CD14-positive monocyte (primary cell): Measurements from ENCODE around the gene MYBPHL. TPM values are rescaled to one million over a fixed set of nuclear protein-coding genes. Genes with fewer than 3 reads are reported as not detected.
A peak's percentile ranks its signal among the peaks of the same experiment; 100 is the strongest.

Experiments
- DNase-seq, 3 donors: peaks; one replicate each; pipeline ENCODE4 v3.0.0-alpha.2; 2011 to 2022
- H2AFZ ChIP-seq: 2 replicates; pipeline ENCODE4 v1.6.0; 2012; ENCODE audit warnings: mild to moderate bottlenecking, low read depth, low read length, inconsistent platforms; ENCODE audit not compliant: insufficient read depth, poor library complexity, severe bottlenecking
- H3K27ac ChIP-seq, 2 donors: 1 replicate in 1 of 2; 2 replicates in 1 of 2; pipeline ENCODE4 v1.5.1; 2012 to 2013; ENCODE audit warnings: low read length in 2 of 2, control low read depth in 1 of 2, inconsistent platforms in 1 of 2, low read depth in 1 of 2, mild to moderate bottlenecking in 1 of 2
- H3K27me3 ChIP-seq, 2 donors: one replicate each; pipeline versions ENCODE4 v1.6.0 to v1.6.1; 2011 to 2013; ENCODE audit warnings: low read length in 2 of 2; ENCODE audit not compliant: control insufficient read depth in 2 of 2, insufficient read depth in 2 of 2
- H3K36me3 ChIP-seq, 2 donors: replicated peaks in 1 of 2; 1 replicate in 1 of 2; 2 replicates in 1 of 2; pipeline versions ENCODE4 v1.5.1 to v1.6.1; 2012 to 2013; ENCODE audit warnings: low read length in 2 of 2, control low read depth in 1 of 2, inconsistent platforms in 1 of 2, mild to moderate bottlenecking in 1 of 2; ENCODE audit not compliant: insufficient read depth in 2 of 2, control insufficient read depth in 1 of 2
- H3K4me1 ChIP-seq, 2 donors: 1 replicate in 1 of 2; 2 replicates in 1 of 2; pipeline versions ENCODE4 v1.5.1 to v1.6.1; 2012 to 2013; ENCODE audit warnings: low read length in 2 of 2, control low read depth in 1 of 2, inconsistent platforms in 1 of 2, mild to moderate bottlenecking in 1 of 2, moderate library complexity in 1 of 2; ENCODE audit not compliant: insufficient read depth in 2 of 2, control insufficient read depth in 1 of 2
- H3K4me2 ChIP-seq: replicated peaks from 2 replicates; pipeline ENCODE3; 2012; ENCODE audit warnings: low read length, moderate library complexity, mild to moderate bottlenecking; ENCODE audit not compliant: poor library complexity, severe bottlenecking; ENCODE audit errors: extremely low read depth
- H3K4me3 ChIP-seq, 3 experiments: fragments of 200-600 bp in 1 of 3; sonication (generic) in 1 of 3; replicated peaks in 1 of 3; 1 replicate in 2 of 3; 2 replicates in 1 of 3; pipeline ENCODE4 v1.5.1; 2011 to 2013; ENCODE audit warnings: low read length in 3 of 3, mild to moderate bottlenecking in 3 of 3, control low read depth in 2 of 3, low read depth in 2 of 3, inconsistent platforms in 1 of 3, moderate library complexity in 1 of 3
- H3K79me2 ChIP-seq: 2 replicates; pipeline ENCODE4 v1.6.0; 2012; ENCODE audit warnings: mild to moderate bottlenecking, control low read depth, inconsistent platforms, low read length, moderate library complexity; ENCODE audit not compliant: insufficient read depth
- H3K9ac ChIP-seq: 2 replicates; pipeline ENCODE4 v1.6.0; 2017; ENCODE audit warnings: low read length, mild to moderate bottlenecking; ENCODE audit not compliant: insufficient read depth, poor library complexity, severe bottlenecking
- H3K9me3 ChIP-seq, 2 donors: replicated peaks in 1 of 2; 1 replicate in 1 of 2; 2 replicates in 1 of 2; pipeline versions ENCODE4 v1.5.1 to v1.6.1; 2012 to 2013; ENCODE audit warnings: low read length in 2 of 2, control low read depth in 1 of 2; ENCODE audit not compliant: control insufficient read depth in 1 of 2, insufficient read depth in 1 of 2
- H4K20me1 ChIP-seq: 2 replicates; pipeline ENCODE4 v1.6.0; 2012; ENCODE audit warnings: mild to moderate bottlenecking, low read length, control low read depth, moderate library complexity; ENCODE audit not compliant: insufficient read depth
- H3K27ac Mint-ChIP-seq, 7 donors: one replicate each; pipeline ENCODE4 v1.8.0; 2020; ENCODE audit warnings: mild to moderate bottlenecking in 7 of 7, mixed read lengths in 7 of 7, moderate library complexity in 6 of 7, inconsistent platforms in 2 of 7
- H3K27me3 Mint-ChIP-seq, 3 donors: one replicate each; pipeline ENCODE4 v1.8.0; 2021 to 2022; ENCODE audit warnings: low read depth in 3 of 3, mild to moderate bottlenecking in 3 of 3, mixed read lengths in 3 of 3, moderate library complexity in 3 of 3, inconsistent platforms in 1 of 3
- H3K36me3 Mint-ChIP-seq, 2 donors: one replicate each; pipeline ENCODE4 v1.8.0; 2020; ENCODE audit warnings: mixed read lengths in 2 of 2, inconsistent platforms in 1 of 2, mild to moderate bottlenecking in 1 of 2
- H3K4me1 Mint-ChIP-seq: one replicate; pipeline ENCODE4 v1.8.0; 2020; ENCODE audit warnings: mild to moderate bottlenecking, mixed read lengths
- H3K4me3 Mint-ChIP-seq, 2 donors: one replicate each; pipeline ENCODE4 v1.8.0; 2020; ENCODE audit warnings: mild to moderate bottlenecking in 2 of 2, mixed read lengths in 2 of 2, moderate library complexity in 1 of 2
- H3K9me3 Mint-ChIP-seq, 7 donors: one replicate each; pipeline ENCODE4 v1.8.0; 2020 to 2022; ENCODE audit warnings: mixed read lengths in 7 of 7, mild to moderate bottlenecking in 6 of 7, moderate library complexity in 6 of 7, inconsistent platforms in 2 of 7
- CTCF ChIP-seq: fragments of 200-600 bp; IDR thresholded peaks from one replicate; pipeline ENCODE4 v1.8.0; 2022; ENCODE audit warnings: antibody characterized with exemption, mild to moderate bottlenecking
- WGBS: methylation state at CpG from one replicate; pipeline ENCODE4 v1.1.5; 2013; ENCODE audit warnings: missing lambda C conversion rate; ENCODE audit not compliant: insufficient coverage; 5-methylcytosine and 5-hydroxymethylcytosine counted together
- intact Hi-C, 2 donors: fragments of 100-400 bp; cut with micrococcal nuclease; formaldehyde crosslinking; loops; one replicate each; pipeline versions ENCODE4 v1.15.0 to v1.15.1; 2023
- polyA plus RNA-seq, 3 donors: library from polyadenylated mRNA; depleted of rRNA in 1 of 3; unstranded in 2 of 3; stranded (reverse) in 1 of 3; fragments of 300-500 nt in 2 of 3; fragments of >200 nt in 1 of 3; fragmentation: Illumina TruSeq in 2 of 3; gene quantifications; 1 replicate in 2 of 3; 2 replicates in 1 of 3; pipeline ENCODE4 v1.2.3, GENCODE V29; 2012 to 2021

The MYBPHL gene
- polyA plus RNA-seq, 3 donors = 0.13 TPM; not detected in 2

GRCh38 chr1:109243221-109243620, 63.6 kb downstream of the MYBPHL start:
- Histone ChIP-seq H3K4me3 (no peak overlapping the region), H3K79me2 (no peaks in the 10 kb centered on the region), H3K4me2 (no peak overlapping the region), H2AFZ (no peak overlapping the region), H3K4me1 (no peaks in the 10 kb centered on the region), H3K9me3 (no peaks in the 10 kb centered on the region), H3K9ac (no peak overlapping the region), H3K27me3 (peaks cover 7 to 24% of the 10 kb centered on the region in 2 donors), H3K36me3 (peaks cover 9 to 13% of the 10 kb centered on the region in 2 donors), H3K27ac (no peak overlapping the region), H4K20me1 (peaks cover 3% of the 10 kb centered on the region)
- no peak for TF ChIP-seq CTCF
- DNase-seq = no peak
- 76% methylated on average over 5 of the region's 5 CpGs for WGBS
- Mint-ChIP-seq H3K9me3 (peaks cover 0 to 4% (median 0%) of the 10 kb centered on the region in 7 donors), H3K27ac (no peak overlapping the region), H3K4me1 (peaks cover 10% of the 10 kb centered on the region), H3K4me3 (peak overlapping the region in 1 of 2 donors; percentile 29), H3K36me3 (peaks cover 7 to 11% of the 10 kb centered on the region in 2 donors), H3K27me3 (peaks cover 31 to 49% (median 48%) of the 10 kb centered on the region in 3 donors)
- intact Hi-C loops = no loop called here

- Histone ChIP-seq H3K9ac (no peak overlapping the region), H3K36me3 (peaks cover 16 to 22% of the 10 kb centered on the region in 2 donors), H3K79me2 (no peaks in the 10 kb centered on the region), H2AFZ (no peak overlapping the region), H3K9me3 (no peaks in the 10 kb centered on the region), H4K20me1 (peaks cover 3% of the 10 kb centered on the region), H3K27me3 (peaks cover 7 to 24% of the 10 kb centered on the region in 2 donors), H3K4me2 (no peak overlapping the region), H3K4me1 (no peaks in the 10 kb centered on the region), H3K27ac (no peak overlapping the region), H3K4me3 (no peak overlapping the region)
- Mint-ChIP-seq H3K36me3 (peaks cover 16 to 19% of the 10 kb centered on the region in 2 donors), H3K27me3 (peaks cover 31 to 46% (median 44%) of the 10 kb centered on the region in 3 donors), H3K9me3 (peaks cover 0 to 4% (median 0%) of the 10 kb centered on the region in 7 donors), H3K4me3 (peak overlapping the region in 1 of 2 donors; percentile 69), H3K27ac (no peak overlapping the region), H3K4me1 (peaks cover 10% of the 10 kb centered on the region)
- no peak for DNase-seq
- TF ChIP-seq CTCF = no peak
- WGBS = 70% methylated on average over 7 of the region's 7 CpGs
- intact Hi-C loops = no loop called here
These were observed 64.4 kb downstream of the MYBPHL start for GRCh38 chr1:109242387-109242786.

Other genes with a start within 250 kb of the MYBPHL start
- 10 to 100 TPM in 1 of 3 donors, 1 to 10 TPM in 2; 1.2 to 17.7 (median 5.2) TPM for gene TAF13, start 231.0 kb downstream of the MYBPHL start, polyA plus RNA-seq
- gene TMEM167B, start 216.2 kb downstream of the MYBPHL start, polyA plus RNA-seq = 10 to 100 TPM; 39.2 to 50.8 (median 43.3) TPM
- under 1 TPM in 1 of 3 donors, not detected in 2; 0.12 TPM for gene ELAPOR1, start 192.9 kb downstream of the MYBPHL start, polyA plus RNA-seq
- gene SARS1, start 93.1 kb downstream of the MYBPHL start, polyA plus RNA-seq = 100 to 1,000 TPM in 1 of 3 donors, 10 to 100 TPM in 2; 70.1 to 107 (median 99.1) TPM
- gene CELSR2, start 57.5 kb downstream of the MYBPHL start, polyA plus RNA-seq = under 1 TPM; 0.03 to 0.97 (median 0.04) TPM
- gene PSRC1, start 23.9 kb downstream of the MYBPHL start, polyA plus RNA-seq = 10 to 100 TPM in 1 of 3 donors, 1 to 10 TPM in 2; 5.8 to 25.5 (median 7.1) TPM
- 10 to 100 TPM; 21.3 to 41.1 (median 35.3) TPM for gene SORT1, start 90.9 kb upstream of the MYBPHL start, polyA plus RNA-seq
- gene PSMA5, start 119.4 kb upstream of the MYBPHL start, polyA plus RNA-seq = 100 to 1,000 TPM in 2 of 3 donors, 10 to 100 TPM in 1; 36.6 to 119 (median 118) TPM
- under 1 TPM in 2 of 3 donors, not detected in 1; 0.03 to 0.12 TPM for gene SYPL2, start 159.5 kb upstream of the MYBPHL start, polyA plus RNA-seq
- gene ATXN7L2, start 176.9 kb upstream of the MYBPHL start, polyA plus RNA-seq = 1 to 10 TPM; 1.1 to 3.6 (median 1.7) TPM
- gene CYB561D1, start 187.1 kb upstream of the MYBPHL start, polyA plus RNA-seq = 10 to 100 TPM in 1 of 3 donors, 1 to 10 TPM in 2; 1.4 to 13.2 (median 4.2) TPM
- gene AMIGO1, start 202.7 kb upstream of the MYBPHL start, polyA plus RNA-seq = under 1 TPM; 0.05 to 0.26 (median 0.07) TPM
- gene GPR61, start 232.9 kb upstream of the MYBPHL start, polyA plus RNA-seq = under 1 TPM in 1 of 3 donors, not detected in 2; 0.28 TPM
- gene GNAI3, start 241.6 kb upstream of the MYBPHL start, polyA plus RNA-seq = 10 to 100 TPM in 2 of 3 donors, 1 to 10 TPM in 1; 3.0 to 14.2 (median 10.4) TPM